ENCODE measurements around the gene PRR19. TPM values are rescaled to one million over a fixed set of nuclear protein-coding genes. Genes with fewer than 3 reads are reported as not detected.

The PRR19 gene
- total RNA-seq, 1 donor from 2014 or later = 2.4 TPM

GRCh38 chr19:42271045-42271419, 30.9 kb upstream of the PRR19 start:
- Mint-ChIP-seq H3K4me3 (peak overlapping the region; percentile 75), H3K27ac (no peak overlapping the region), H3K4me1 (ENCODE audit: unreplicated experiment) (peaks cover 32% of the 10 kb centered on the region), H3K36me3 (peaks cover under 1% of the 10 kb centered on the region), H3K27me3 (no peaks in the 10 kb centered on the region), H3K9me3 (no peaks in the 10 kb centered on the region)
- TF ChIP-seq CTCF (conservative IDR thresholded peaks at IDR 0.05) = no peak
- no peak for DNase-seq (ENCODE audit: extremely low spot score, unreplicated experiment)

- no peaks in the 10 kb centered on the region for H3K27me3 Mint-ChIP-seq
- TF ChIP-seq CTCF (conservative IDR thresholded peaks at IDR 0.05) = no peak
- H3K4me1 Mint-ChIP-seq (ENCODE audit: unreplicated experiment) = peaks cover 36% of the 10 kb centered on the region
- no peak overlapping the region for H3K27ac Mint-ChIP-seq
- DNase-seq (ENCODE audit: extremely low spot score, unreplicated experiment) = no peak
- peaks cover 3% of the 10 kb centered on the region for H3K36me3 Mint-ChIP-seq
- H3K4me3 Mint-ChIP-seq = no peak overlapping the region
- H3K9me3 Mint-ChIP-seq = no peaks in the 10 kb centered on the region
Measured at GRCh38 chr19:42271861-42272534, 29.9 kb upstream of the PRR19 start.

- Mint-ChIP-seq H3K36me3 (peaks cover 3% of the 10 kb centered on the region), H3K27ac (no peak overlapping the region), H3K9me3 (no peaks in the 10 kb centered on the region), H3K27me3 (no peaks in the 10 kb centered on the region), H3K4me1 (ENCODE audit: unreplicated experiment) (peaks cover 33% of the 10 kb centered on the region), H3K4me3 (no peak overlapping the region)
- no peak for TF ChIP-seq CTCF (conservative IDR thresholded peaks at IDR 0.05)
- DNase-seq (ENCODE audit: extremely low spot score, unreplicated experiment) = no peak
Measured at GRCh38 chr19:42272535-42272897, 29.4 kb upstream of the PRR19 start.

- Mint-ChIP-seq H3K4me3 (no peak overlapping the region), H3K9me3 (no peaks in the 10 kb centered on the region), H3K36me3 (peaks cover 3% of the 10 kb centered on the region), H3K4me1 (ENCODE audit: unreplicated experiment) (peaks cover 28% of the 10 kb centered on the region), H3K27me3 (no peaks in the 10 kb centered on the region), H3K27ac (no peak overlapping the region)
- TF ChIP-seq CTCF (conservative IDR thresholded peaks at IDR 0.05) = no peak
- peak; percentile 63 for DNase-seq (ENCODE audit: extremely low spot score, unreplicated experiment)
Measured at GRCh38 chr19:42272989-42273406, 28.9 kb upstream of the PRR19 start.

GRCh38 chr19:42273407-42274064, 28.4 kb upstream of the PRR19 start:
- Mint-ChIP-seq H3K4me3 (no peak overlapping the region), H3K9me3 (no peaks in the 10 kb centered on the region), H3K27ac (no peak overlapping the region), H3K4me1 (ENCODE audit: unreplicated experiment) (peaks cover 32% of the 10 kb centered on the region), H3K27me3 (no peaks in the 10 kb centered on the region), H3K36me3 (peaks cover 3% of the 10 kb centered on the region)
- TF ChIP-seq CTCF (conservative IDR thresholded peaks at IDR 0.05) = no peak
- DNase-seq (ENCODE audit: extremely low spot score, unreplicated experiment) = no peak

All from type B pancreatic cell (in vitro differentiated cells).